Measurements from ENCODE around the gene FAM120A. TPM values are rescaled to one million over a fixed set of nuclear protein-coding genes. Genes with fewer than 3 reads are reported as not detected.

The FAM120A gene
- total and polyA plus RNA-seq, 9 of the 15 experiments (the other 6 are each of a cell fraction or from before 2014, with no cell fraction given): 8.7 to 71.0 (median 42.2) TPM

- Histone ChIP-seq H3K4me2 (ENCODE audit: insufficient read depth, low read length) (peak overlapping the region; percentile 88), H4K20me1 (replicated peaks; ENCODE audit: control insufficient read depth, insufficient read depth, low read length) (0 out of 2 replicates have a peak, but pooled peaks cover 7% of the 10 kb centered on the region), H3K79me2 (ENCODE audit: control insufficient read depth, insufficient read depth, low read length) (peaks cover 78% of the 10 kb centered on the region), H3K9me1 (ENCODE audit: control insufficient read depth, insufficient read depth, low read length) (no peaks in the 10 kb centered on the region), H2AFZ (ENCODE audit: low read depth, low read length) (peak overlapping the region; percentile 77), H3K9ac (ENCODE audit: insufficient read depth in 1 of 2, low read depth in 2 of 2, low read length in 2 of 2) (peak overlapping the region; percentile 76 to 96), H3K4me1 (replicated peaks in 1 of 2; ENCODE audit: control insufficient read depth in 2 of 2, insufficient read depth in 2 of 2, low read length in 2 of 2) (peaks cover 12 to 13% of the 10 kb centered on the region in 2 experiments; a peak in 4 of 5 replicates), H3K27ac (ENCODE audit: extremely low read depth, low read depth, low read length) (peak overlapping the region; percentile 89), H3K4me3 (peak overlapping the region; percentile 81), H3K27me3 (ENCODE audit: control insufficient read depth in 2 of 2, insufficient read depth in 2 of 2, low read length in 2 of 2) (no peaks in the 10 kb centered on the region), H3K36me3 (ENCODE audit: control insufficient read depth, insufficient read depth, low read length) (peaks cover 52% of the 10 kb centered on the region), H3K9me3 (replicated peaks; ENCODE audit: control insufficient read depth, insufficient read depth, low read depth, low read length) (no peaks in the 10 kb centered on the region)
- in situ Hi-C loops (cut with MboI) (no loop called here), intact Hi-C loops (cut with micrococcal nuclease) (loop anchor here (2.0 kb wide), 1 partner anchor 35 kb away; no protein-coding TSS in a partner anchor)
- no peak for FAIRE-seq
- POLR2A ChIA-PET: interaction anchor here (0.6 to 3.8 kb wide), 4 partner anchors 13 to 393 kb away, joined by 3 to 53 read pairs (median 3); no protein-coding TSS in a partner anchor
- CTCF ChIA-PET (ENCODE audit: low intra/inter-chr PET ratio): no interaction called here
- no TSS peak for BruUV-seq (replicated peaks)
- WGBS (ENCODE audit: insufficient coverage, low coverage, missing lambda C conversion rate): 0% methylated on average over 55 of the region's 92 CpGs
- DNase-seq (ENCODE audit: extremely low read depth in 1 of 4, low spot score in 3 of 4): peak; percentile 33 to 56 (median 37)
- ATAC-seq: peak; percentile 32
- TF ChIP-seq HDAC3 (IDR thresholded peaks at IDR 0.05; ENCODE audit: borderline replicate concordance, partially characterized antibody) (no peak), ZNF175 (CRISPR knock-in tag; IDR thresholded peaks at IDR 0.05; ENCODE audit: low read depth) (no peak; the same call in 1 of the 2 replicates), ZNF707 (CRISPR knock-in tag; conservative IDR thresholded peaks at IDR 0.05) (no peak), ZNF512 (tag; IDR thresholded peaks at IDR 0.05) (no peak), ZNF780A (CRISPR knock-in tag; IDR thresholded peaks at IDR 0.05) (no peak), ZNF274 (IDR thresholded peaks at IDR 0.05; ENCODE audit: borderline replicate concordance, low read depth, low read length) (no peak), CLOCK (CRISPR knock-in tag; IDR thresholded peaks at IDR 0.05; ENCODE audit: borderline replicate concordance) (no peak), EGR1 (conservative IDR thresholded peaks at IDR 0.05) (peak; percentile 44; the same call in 1 of the 2 replicates), TRIM28 (IDR thresholded peaks at IDR 0.05) (no peak), TGIF2 (CRISPR knock-in tag; IDR thresholded peaks at IDR 0.05) (peak; percentile 58; the same call in 1 of the 2 replicates), ZFP1 (CRISPR knock-in tag; IDR thresholded peaks at IDR 0.05) (no peak), ZBTB5 (IDR thresholded peaks at IDR 0.05) (no peak)
- TF ChIP-seq, protein P1, sequence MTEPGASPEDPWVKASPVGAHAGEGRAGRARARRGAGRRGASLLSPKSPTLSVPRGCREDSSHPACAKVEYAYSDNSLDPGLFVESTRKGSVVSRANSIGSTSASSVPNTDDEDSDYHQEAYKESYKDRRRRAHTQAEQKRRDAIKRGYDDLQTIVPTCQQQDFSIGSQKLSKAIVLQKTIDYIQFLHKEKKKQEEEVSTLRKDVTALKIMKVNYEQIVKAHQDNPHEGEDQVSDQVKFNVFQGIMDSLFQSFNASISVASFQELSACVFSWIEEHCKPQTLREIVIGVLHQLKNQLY (CRISPR knock-in tag; conservative IDR thresholded peaks at IDR 0.05): no peak
Measured at GRCh38 chr9:93451849-93452709, 594 bp downstream of the FAM120A start.
